Prostate gland (tissue), 2 donors: ENCODE data around the gene DCUN1D2.

Experiments used
- POLR2A ChIP-seq: fragments of 450-650 bp; IDR thresholded peaks from one replicate; pipeline ENCODE4 v1.6.1; 2016; ENCODE audit warnings: antibody characterized with exemption, mild to moderate bottlenecking
- POLR2AphosphoS5 ChIP-seq: sonication (generic); formaldehyde crosslinking; IDR thresholded peaks from one replicate; pipeline ENCODE4 v1.6.1; 2017; ENCODE audit warnings: antibody characterized with exemption
- TF ChIP-seq, protein P1 (sequence below), 4 experiments: fragments of 200-600 bp in 2 of 4; fragments of 450-650 bp in 2 of 4; sonication (generic) in 2 of 4; IDR thresholded peaks; 1 replicate in 3 of 4; 2 replicates in 1 of 4; pipeline ENCODE4 v1.5.1; 2016 to 2019; ENCODE audit warnings: antibody characterized with exemption in 4 of 4, mild to moderate bottlenecking in 2 of 4, moderate library complexity in 2 of 4

DNA sequence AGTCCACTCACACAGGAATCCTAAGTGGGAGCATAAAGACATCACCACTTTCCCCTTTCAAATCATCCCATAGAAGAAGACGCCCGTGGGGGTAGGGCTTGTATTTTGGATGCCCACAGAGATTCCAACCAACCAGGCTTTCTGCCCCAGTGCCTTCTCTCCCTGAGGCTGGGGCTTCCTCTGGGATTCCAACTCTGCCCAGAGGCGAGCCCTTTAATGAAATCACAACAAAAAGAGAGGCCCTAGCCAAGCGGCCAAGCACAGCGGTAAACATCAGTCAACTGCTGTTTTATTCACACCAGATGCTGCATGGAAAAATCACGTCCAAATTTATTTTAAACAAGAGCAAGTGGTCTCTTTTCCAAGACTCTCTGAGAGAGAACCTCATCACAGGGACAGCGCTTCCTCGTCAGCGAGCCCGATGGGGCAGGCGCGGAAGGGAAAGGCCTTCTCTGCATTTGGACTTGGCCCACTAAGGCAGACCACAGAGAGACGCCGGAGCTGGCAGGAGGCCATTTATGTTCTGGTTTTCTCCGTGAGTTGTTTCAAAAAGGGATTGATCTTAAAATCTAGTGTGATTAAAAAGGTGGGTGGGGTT, 68.7 kb downstream of the DCUN1D2 start:
- TF ChIP-seq, protein P1, sequence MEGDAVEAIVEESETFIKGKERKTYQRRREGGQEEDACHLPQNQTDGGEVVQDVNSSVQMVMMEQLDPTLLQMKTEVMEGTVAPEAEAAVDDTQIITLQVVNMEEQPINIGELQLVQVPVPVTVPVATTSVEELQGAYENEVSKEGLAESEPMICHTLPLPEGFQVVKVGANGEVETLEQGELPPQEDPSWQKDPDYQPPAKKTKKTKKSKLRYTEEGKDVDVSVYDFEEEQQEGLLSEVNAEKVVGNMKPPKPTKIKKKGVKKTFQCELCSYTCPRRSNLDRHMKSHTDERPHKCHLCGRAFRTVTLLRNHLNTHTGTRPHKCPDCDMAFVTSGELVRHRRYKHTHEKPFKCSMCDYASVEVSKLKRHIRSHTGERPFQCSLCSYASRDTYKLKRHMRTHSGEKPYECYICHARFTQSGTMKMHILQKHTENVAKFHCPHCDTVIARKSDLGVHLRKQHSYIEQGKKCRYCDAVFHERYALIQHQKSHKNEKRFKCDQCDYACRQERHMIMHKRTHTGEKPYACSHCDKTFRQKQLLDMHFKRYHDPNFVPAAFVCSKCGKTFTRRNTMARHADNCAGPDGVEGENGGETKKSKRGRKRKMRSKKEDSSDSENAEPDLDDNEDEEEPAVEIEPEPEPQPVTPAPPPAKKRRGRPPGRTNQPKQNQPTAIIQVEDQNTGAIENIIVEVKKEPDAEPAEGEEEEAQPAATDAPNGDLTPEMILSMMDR (IDR thresholded peaks at IDR 0.05), result no peak
- TF ChIP-seq POLR2A, result no peak
- no peak for TF ChIP-seq POLR2AphosphoS5
